Activated gamma-delta T cell (primary cell): ENCODE measurements around the gene IRF6.
"Not testable (repeated sequence)": the region's sequence is repeated elsewhere in the genome, so short reads cannot be mapped to it uniquely, and the experiment has no call there.

ENCODE experiments used
- DNase-seq: peaks from one replicate; lab custom pipeline; 2025; lab: John Stamatoyannopoulos, UW

IRF6 gene

GRCh38 chr1:209823143-209824041, 17.4 kb upstream of the IRF6 start:
- no peak for DNase-seq

GRCh38 chr1:209822706-209823105, 16.8 kb upstream of the IRF6 start:
- DNase-seq: no peak

GRCh38 chr1:209820986-209821385, 15.0 kb upstream of the IRF6 start:
- no peak for DNase-seq

- no peak for DNase-seq
Observed at GRCh38 chr1:209819058-209819457, 13.1 kb upstream of the IRF6 start.

GRCh38 chr1:209817691-209818090, 11.7 kb upstream of the IRF6 start:
- no peak for DNase-seq

GRCh38 chr1:209816923-209817322, 11.0 kb upstream of the IRF6 start:
- no peak for DNase-seq

- DNase-seq: no peak
Observed at GRCh38 chr1:209815931-209816341, 10.0 kb upstream of the IRF6 start.

- DNase-seq: no peak
Observed at GRCh38 chr1:209815490-209815889, 9.5 kb upstream of the IRF6 start.

- no peak for DNase-seq
Observed at GRCh38 chr1:209813902-209814301, 8.0 kb upstream of the IRF6 start.

GRCh38 chr1:209810783-209811182, 4.8 kb upstream of the IRF6 start:
- DNase-seq: no peak

- no peak for DNase-seq
Observed at GRCh38 chr1:209809611-209810010, 3.7 kb upstream of the IRF6 start.

- no peak for DNase-seq
Observed at GRCh38 chr1:209808059-209808581, 2.2 kb upstream of the IRF6 start.

- DNase-seq: no peak
Observed at GRCh38 chr1:209807509-209807908, 1.6 kb upstream of the IRF6 start.

GRCh38 chr1:209805341-209805781, 581 bp downstream of the IRF6 start:
- DNase-seq: no peak

- no peak for DNase-seq
Observed at GRCh38 chr1:209803568-209803967, 2.4 kb downstream of the IRF6 start.

- no peak for DNase-seq
Observed at GRCh38 chr1:209802780-209803152, 3.2 kb downstream of the IRF6 start.

- no peak for DNase-seq
Observed at GRCh38 chr1:209802117-209802779, 3.7 kb downstream of the IRF6 start.

- DNase-seq: no peak
Observed at GRCh38 chr1:209800984-209801834, 4.7 kb downstream of the IRF6 start.

- DNase-seq: no peak
Observed at GRCh38 chr1:209797978-209798639, 7.8 kb downstream of the IRF6 start.

- not testable (repeated sequence) for DNase-seq
Observed at GRCh38 chr1:209793711-209794110, 12.2 kb downstream of the IRF6 start.

GRCh38 chr1:209791920-209792319, 14.0 kb downstream of the IRF6 start:
- DNase-seq: no peak
